ENCODE measurements around the gene FOXP2. TPM values are rescaled to one million over a fixed set of nuclear protein-coding genes. Genes with fewer than 3 reads are reported as not detected.

Gene FOXP2
- total RNA-seq, 4 donors from 2014 or later = 11.8 to 25.8 (median 17.2) TPM

DNA sequence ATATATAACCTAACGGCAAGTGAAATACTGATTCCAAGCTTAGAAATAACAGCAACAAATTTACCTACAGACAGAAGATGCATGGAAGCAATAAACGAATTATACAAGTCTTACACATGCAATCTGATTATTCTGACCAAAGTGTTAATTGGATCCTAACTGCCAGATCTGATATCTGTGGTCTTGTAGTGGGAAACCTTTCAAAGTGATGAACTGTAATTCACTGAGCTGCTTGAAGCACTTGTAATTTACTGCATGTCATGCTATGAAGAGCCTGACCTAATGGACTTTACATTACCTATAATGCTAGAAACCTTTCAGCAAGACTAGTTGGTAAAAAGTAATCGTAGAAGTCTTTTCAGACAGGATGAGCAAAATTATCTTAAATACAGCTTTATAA is 205.6 kb downstream of the FOXP2 start:
- Histone ChIP-seq H3K27me3 (no peaks in the 10 kb centered on the region), H3K9me3 (no peaks in the 10 kb centered on the region), H3K27ac (no peak overlapping the region), H3K4me3 (no peak overlapping the region), H3K36me3 (no peaks in the 10 kb centered on the region), H3K4me1 (peaks cover 0 to 4% (median 0%) of the 10 kb centered on the region in 4 donors)
- no peak for DNase-seq (ENCODE audit: low spot score in 2 of 2)
- WGBS, 2 donors = 82 to 88% methylated on average over 3 of the region's 3 CpGs
- TF ChIP-seq, protein P1, sequence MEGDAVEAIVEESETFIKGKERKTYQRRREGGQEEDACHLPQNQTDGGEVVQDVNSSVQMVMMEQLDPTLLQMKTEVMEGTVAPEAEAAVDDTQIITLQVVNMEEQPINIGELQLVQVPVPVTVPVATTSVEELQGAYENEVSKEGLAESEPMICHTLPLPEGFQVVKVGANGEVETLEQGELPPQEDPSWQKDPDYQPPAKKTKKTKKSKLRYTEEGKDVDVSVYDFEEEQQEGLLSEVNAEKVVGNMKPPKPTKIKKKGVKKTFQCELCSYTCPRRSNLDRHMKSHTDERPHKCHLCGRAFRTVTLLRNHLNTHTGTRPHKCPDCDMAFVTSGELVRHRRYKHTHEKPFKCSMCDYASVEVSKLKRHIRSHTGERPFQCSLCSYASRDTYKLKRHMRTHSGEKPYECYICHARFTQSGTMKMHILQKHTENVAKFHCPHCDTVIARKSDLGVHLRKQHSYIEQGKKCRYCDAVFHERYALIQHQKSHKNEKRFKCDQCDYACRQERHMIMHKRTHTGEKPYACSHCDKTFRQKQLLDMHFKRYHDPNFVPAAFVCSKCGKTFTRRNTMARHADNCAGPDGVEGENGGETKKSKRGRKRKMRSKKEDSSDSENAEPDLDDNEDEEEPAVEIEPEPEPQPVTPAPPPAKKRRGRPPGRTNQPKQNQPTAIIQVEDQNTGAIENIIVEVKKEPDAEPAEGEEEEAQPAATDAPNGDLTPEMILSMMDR (IDR thresholded peaks at IDR 0.05) = no peak
- TF ChIP-seq POLR2A (IDR thresholded peaks at IDR 0.05) (no peak), EP300 (IDR thresholded peaks at IDR 0.05) (no peak)

DNA sequence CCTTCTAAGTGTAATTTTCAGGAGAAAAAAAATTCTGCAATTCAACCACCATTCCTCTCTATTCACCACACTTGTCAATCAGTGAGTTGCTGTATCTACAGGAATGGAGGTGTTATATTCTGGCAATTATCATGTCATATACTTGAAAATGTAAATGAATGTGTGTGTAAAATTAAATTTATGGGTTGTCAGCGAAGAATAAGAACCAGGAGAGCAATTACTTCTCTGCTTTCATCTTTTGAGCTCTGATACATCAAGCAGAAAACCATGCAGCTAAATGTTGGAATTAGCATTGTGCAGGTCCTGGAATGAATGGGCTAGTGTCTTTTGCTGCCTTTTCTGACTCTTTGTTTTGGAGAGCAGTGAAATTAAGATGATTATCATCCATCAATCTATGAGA is 207.6 kb downstream of the FOXP2 start:
- H3K27me3 ChIP-seq = no peaks in the 10 kb centered on the region
- H3K4me1 ChIP-seq = peaks cover 0 to 4% (median 0%) of the 10 kb centered on the region in 4 donors
- TF ChIP-seq, protein P1 (IDR thresholded peaks at IDR 0.05) = no peak
- TF ChIP-seq EP300 (IDR thresholded peaks at IDR 0.05) (no peak), POLR2A (IDR thresholded peaks at IDR 0.05) (no peak)
- H3K36me3 ChIP-seq = no peaks in the 10 kb centered on the region
- 88 to 90% methylated on average over 1 of the region's 1 CpG for WGBS, 2 donors
- H3K27ac ChIP-seq = no peak overlapping the region
- H3K4me3 ChIP-seq = no peak overlapping the region
- H3K9me3 ChIP-seq = no peaks in the 10 kb centered on the region
- DNase-seq (ENCODE audit: low spot score in 2 of 2) = no peak

DNA sequence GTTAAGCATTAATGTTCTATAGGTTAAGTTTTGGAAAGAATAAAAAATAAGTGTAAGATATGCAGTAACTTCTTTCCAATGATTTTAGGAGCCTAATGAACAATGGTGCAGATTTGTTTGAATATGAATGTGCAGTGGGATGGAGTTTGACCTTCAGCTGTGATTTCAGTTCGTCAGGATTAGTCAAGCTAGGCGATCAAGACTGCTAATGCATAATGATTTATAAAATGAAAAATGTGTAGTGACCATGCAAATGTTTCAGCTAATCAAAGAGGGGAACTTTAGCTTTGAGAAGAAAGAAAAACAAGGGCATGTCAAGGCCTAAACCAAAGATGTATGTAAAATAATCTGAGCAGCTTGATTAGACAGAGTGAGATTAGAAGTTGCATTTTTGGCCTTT is 208.5 kb downstream of the FOXP2 start:
- DNase-seq (ENCODE audit: low spot score in 2 of 2) = no peak
- TF ChIP-seq, protein P1 (IDR thresholded peaks at IDR 0.05) = no peak
- TF ChIP-seq EP300 (IDR thresholded peaks at IDR 0.05) = no peak
- TF ChIP-seq POLR2A (IDR thresholded peaks at IDR 0.05) = no peak
- H3K36me3 ChIP-seq = no peaks in the 10 kb centered on the region
- no peaks in the 10 kb centered on the region for H3K9me3 ChIP-seq
- no peaks in the 10 kb centered on the region for H3K27me3 ChIP-seq
- peaks cover 0 to 4% (median 0%) of the 10 kb centered on the region in 4 donors for H3K4me1 ChIP-seq
- no peak overlapping the region for H3K4me3 ChIP-seq
- H3K27ac ChIP-seq = no peak overlapping the region
- 45 to 47% methylated on average over 2 of the region's 2 CpGs for WGBS, 2 donors

DNA sequence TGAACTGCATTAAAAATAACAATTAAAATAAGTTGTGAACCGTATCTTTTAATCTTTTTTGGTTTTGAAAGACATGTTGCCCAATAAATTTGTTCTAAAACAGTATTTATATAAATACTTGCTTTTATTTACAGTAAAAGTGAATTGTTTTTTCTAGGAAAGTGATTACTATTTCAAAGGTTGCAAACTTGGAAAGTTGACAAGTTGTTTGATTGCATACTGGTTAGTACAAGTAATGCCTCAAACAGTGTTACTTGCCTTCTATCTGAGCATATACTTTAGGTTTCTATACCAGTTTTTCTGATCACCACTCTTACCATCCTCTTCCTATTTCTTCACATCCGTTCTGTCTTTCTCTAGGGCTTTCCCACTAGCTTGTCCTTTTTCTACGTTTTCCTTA is 212.6 kb downstream of the FOXP2 start:
- H3K4me1 ChIP-seq = peaks cover 0 to 4% (median 0%) of the 10 kb centered on the region in 4 donors
- no peak overlapping the region for H3K4me3 ChIP-seq
- no peaks in the 10 kb centered on the region for H3K36me3 ChIP-seq
- DNase-seq (ENCODE audit: low spot score in 2 of 2) = no peak
- no peaks in the 10 kb centered on the region for H3K27me3 ChIP-seq
- no peaks in the 10 kb centered on the region for H3K9me3 ChIP-seq
- WGBS, 2 donors = 78 to 84% methylated on average over 3 of the region's 3 CpGs
- TF ChIP-seq EP300 (IDR thresholded peaks at IDR 0.05) (no peak), POLR2A (IDR thresholded peaks at IDR 0.05) (no peak)
- TF ChIP-seq, protein P1 (IDR thresholded peaks at IDR 0.05) = no peak
- H3K27ac ChIP-seq = no peak overlapping the region

DNA sequence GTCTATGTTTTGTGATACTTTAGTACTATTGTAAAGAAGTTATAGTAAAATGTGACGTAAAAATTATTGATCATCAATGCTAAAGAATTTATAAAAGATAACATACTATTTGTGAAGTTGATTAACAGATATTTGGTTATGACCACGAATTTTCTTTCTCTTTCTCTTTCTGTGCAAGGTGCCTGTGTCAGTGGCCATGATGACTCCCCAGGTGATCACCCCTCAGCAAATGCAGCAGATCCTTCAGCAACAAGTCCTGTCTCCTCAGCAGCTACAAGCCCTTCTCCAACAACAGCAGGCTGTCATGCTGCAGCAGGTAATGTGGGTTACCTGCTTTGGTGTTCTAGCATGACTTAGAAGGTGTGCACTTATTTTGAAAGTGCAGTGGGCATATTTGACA is 213.7 kb downstream of the FOXP2 start:
- no peak for TF ChIP-seq POLR2A (IDR thresholded peaks at IDR 0.05)
- TF ChIP-seq EP300 (IDR thresholded peaks at IDR 0.05) = no peak
- TF ChIP-seq, protein P1 (IDR thresholded peaks at IDR 0.05) = no peak
- no peaks in the 10 kb centered on the region for H3K36me3 ChIP-seq
- H3K27ac ChIP-seq = no peak overlapping the region
- H3K4me1 ChIP-seq = peaks cover 0 to 4% (median 0%) of the 10 kb centered on the region in 4 donors
- no peak for DNase-seq (ENCODE audit: low spot score in 2 of 2)
- WGBS, 2 donors = 88% methylated on average over 2 of the region's 2 CpGs
- H3K27me3 ChIP-seq = no peaks in the 10 kb centered on the region
- no peaks in the 10 kb centered on the region for H3K9me3 ChIP-seq
- no peak overlapping the region for H3K4me3 ChIP-seq
